K562 (cell line): ENCODE data around the gene GNAL. TPM values are rescaled to one million over a fixed set of nuclear protein-coding genes. Genes with fewer than 3 reads are reported as not detected.

ENCODE experiments used
- BCL6 ChIP-seq: fragments of 250-450 bp; sonication (Bioruptor Pico); IDR thresholded peaks from 2 replicates; pipeline ENCODE4 v1.4.0; 2020
- CAMTA2 ChIP-seq: fragments of 250-450 bp; sonication (Bioruptor Pico); conservative IDR thresholded peaks from 2 replicates; pipeline ENCODE4 v1.5.1; 2022
- ETV6 ChIP-seq, 3 experiments: fragments of 150-350 bp in 1 of 3; sonication (generic) in 1 of 3; formaldehyde crosslinking in 1 of 3; IDR thresholded peaks; 2 replicates each; pipeline versions ENCODE4 v1.6.1 to v1.8.0; 2014 to 2022; ENCODE audit warnings: borderline replicate concordance in 2 of 3, low read depth in 2 of 3, antibody characterized with exemption in 1 of 3, low read length in 1 of 3, mild to moderate bottlenecking in 1 of 3, missing genetic modification reagents in 1 of 3
- NR2C1 ChIP-seq, 2 experiments: fragments of 450-650 bp; IDR thresholded peaks; 2 replicates each; pipeline ENCODE4 v1.6.1; 2017; ENCODE audit warnings: mild to moderate bottlenecking in 2 of 2, antibody characterized with exemption in 1 of 2, inconsistent platforms in 1 of 2, missing compliant biosample characterization in 1 of 2, missing genetic modification characterization in 1 of 2
- PCBP2 ChIP-seq: fragments of 200-400 bp; formaldehyde crosslinking; IDR thresholded peaks from 2 replicates; pipeline ENCODE4 v1.6.1; 2018; ENCODE audit warnings: low read length, low read depth, mild to moderate bottlenecking, moderate library complexity; ENCODE audit not compliant: poor library complexity, severe bottlenecking
- PPARD ChIP-seq: fragments of 250-450 bp; sonication (Bioruptor Pico); IDR thresholded peaks from 2 replicates; pipeline ENCODE4 v1.8.0; 2022; ENCODE audit warnings: inconsistent platforms, mild to moderate bottlenecking, moderate library complexity
- RAD51 ChIP-seq: fragments of 450-650 bp; IDR thresholded peaks from 2 replicates; pipeline ENCODE4 v1.7.1; 2016; ENCODE audit warnings: low read depth, mild to moderate bottlenecking, borderline replicate concordance
- SRSF7 ChIP-seq: fragments of 200-400 bp; formaldehyde crosslinking; optimal IDR thresholded peaks from 2 replicates; pipeline ENCODE3; 2017; ENCODE audit warnings: mild to moderate bottlenecking, low read depth, low read length
- TEAD1 ChIP-seq, 2 experiments: fragments of 450-650 bp in 1 of 2; sonication (generic) in 1 of 2; formaldehyde crosslinking; IDR thresholded peaks; 2 replicates each; pipeline versions ENCODE4 v1.4.0 to v1.8.0; 2020 to 2022; ENCODE audit warnings: mild to moderate bottlenecking in 2 of 2, missing genetic modification reagents in 1 of 2
- TFAM ChIP-seq: fragments of 250-450 bp; sonication (Bioruptor Pico); conservative IDR thresholded peaks from 2 replicates; pipeline ENCODE4 v1.5.0; 2021; ENCODE audit warnings: mild to moderate bottlenecking, moderate library complexity
- XRCC4 ChIP-seq: IDR thresholded peaks from one replicate; pipeline ENCODE4 v1.6.1; 2011; ENCODE audit not compliant: insufficient read depth, insufficient read length; ENCODE audit errors: extremely low read depth
- ZNF384 ChIP-seq: IDR thresholded peaks from 2 replicates; pipeline ENCODE4 v1.6.1; 2012; ENCODE audit warnings: low read depth, low read length, improper control_type of control experiment
- ZNF507 ChIP-seq: conservative IDR thresholded peaks from 2 replicates; pipeline ENCODE4 v1.6.1; 2017; ENCODE audit warnings: missing genetic modification characterization, missing compliant biosample characterization
- polyA plus RNA-seq, 8 experiments: library from polyadenylated mRNA; depleted of rRNA in 4 of 8; stranded (reverse) in 5 of 8; unstranded in 3 of 8; fragments of >200 nt; fragmentation: Nextera tagmentation in 2 of 8; fragmentation: Illumina TruSeq in 1 of 8; extraction: Ambion mirVana in 2 of 8; extraction: Trizol in 1 of 8; gene quantifications; 2 replicates each; pipeline versions ENCODE4 v1.2.1 to v1.2.3, GENCODE V29; 2011 to 2014; ENCODE audit warnings: inconsistent platforms in 1 of 8, missing spikeins in 1 of 8
- total RNA-seq, 7 experiments: library from RNA; depleted of rRNA in 6 of 7; stranded (reverse); fragments of >200 nt in 6 of 7; fragmentation: Illumina TruSeq in 2 of 7; extraction: Trizol in 2 of 7; gene quantifications; 2 replicates each; pipeline versions ENCODE4 v1.2.1 to v1.2.3, GENCODE V29; 2011 to 2021; ENCODE audit warnings: low replicate concordance in 1 of 7
- TF ChIP-seq, protein P1 (sequence below): fragments of 150-350 bp; conservative IDR thresholded peaks from 2 replicates; pipeline ENCODE4 v1.6.1; 2014; ENCODE audit warnings: low read length
- TF ChIP-seq, protein P2 (sequence below): fragments of 450-650 bp; conservative IDR thresholded peaks from 2 replicates; pipeline ENCODE4 v1.6.1; 2016; ENCODE audit warnings: missing genetic modification characterization, low read depth, mild to moderate bottlenecking, missing compliant biosample characterization, moderate library complexity
- TF ChIP-seq, protein P3 (sequence below): fragments of 250-450 bp; sonication (Bioruptor Pico); IDR thresholded peaks from 2 replicates; pipeline ENCODE4 v1.9.0; 2021; ENCODE audit warnings: mild to moderate bottlenecking, inconsistent platforms
- TF ChIP-seq, protein P4 (sequence below): sonication (generic); IDR thresholded peaks from 2 replicates; pipeline ENCODE4 v1.6.1; 2016
- TF ChIP-seq, protein P5 (sequence below): fragments of 450-650 bp; formaldehyde crosslinking; IDR thresholded peaks from 2 replicates; pipeline ENCODE4 v1.4.0; 2022; ENCODE audit warnings: missing genetic modification characterization

GNAL gene
- total and polyA plus RNA-seq, 9 of the 15 experiments (the other 6 are each of a cell fraction or from before 2014, with no cell fraction given), result under 0.01 to 0.10 (median 0.01) TPM; not detected in 5

DNA sequence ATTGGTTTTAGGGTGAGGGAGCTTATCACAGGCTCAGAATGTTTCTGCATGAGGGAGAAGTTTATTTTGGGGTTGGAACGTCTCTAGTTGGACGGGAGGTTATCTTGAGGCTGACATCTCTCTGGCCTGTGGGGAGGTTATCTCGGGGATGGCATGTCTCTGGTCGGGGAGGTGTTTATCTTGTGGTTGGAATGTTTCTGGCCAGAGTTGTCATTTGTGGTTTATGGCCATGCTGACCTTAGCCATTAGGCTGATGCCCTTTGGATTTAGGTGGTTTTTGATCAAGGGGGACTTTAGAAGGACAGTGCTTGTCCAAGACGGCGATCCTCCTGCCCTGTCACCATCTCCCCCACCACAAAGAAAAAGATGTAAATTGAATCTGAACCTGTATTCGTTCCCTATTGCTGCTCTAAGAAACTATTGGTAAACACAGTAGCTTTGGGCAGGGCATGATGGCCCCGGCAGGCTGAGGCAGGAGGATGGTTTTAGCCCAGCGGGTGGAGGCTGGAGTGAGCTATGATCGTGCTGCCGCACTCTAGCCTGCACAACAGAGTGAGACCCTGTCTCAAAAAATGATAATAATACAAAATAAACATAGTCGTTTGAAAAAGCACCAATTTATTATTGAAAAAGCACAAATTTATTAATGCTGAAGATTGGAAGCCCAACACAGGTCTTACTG lies 236.9 kb downstream of the GNAL start (continued):
- TF ChIP-seq, protein P1, sequence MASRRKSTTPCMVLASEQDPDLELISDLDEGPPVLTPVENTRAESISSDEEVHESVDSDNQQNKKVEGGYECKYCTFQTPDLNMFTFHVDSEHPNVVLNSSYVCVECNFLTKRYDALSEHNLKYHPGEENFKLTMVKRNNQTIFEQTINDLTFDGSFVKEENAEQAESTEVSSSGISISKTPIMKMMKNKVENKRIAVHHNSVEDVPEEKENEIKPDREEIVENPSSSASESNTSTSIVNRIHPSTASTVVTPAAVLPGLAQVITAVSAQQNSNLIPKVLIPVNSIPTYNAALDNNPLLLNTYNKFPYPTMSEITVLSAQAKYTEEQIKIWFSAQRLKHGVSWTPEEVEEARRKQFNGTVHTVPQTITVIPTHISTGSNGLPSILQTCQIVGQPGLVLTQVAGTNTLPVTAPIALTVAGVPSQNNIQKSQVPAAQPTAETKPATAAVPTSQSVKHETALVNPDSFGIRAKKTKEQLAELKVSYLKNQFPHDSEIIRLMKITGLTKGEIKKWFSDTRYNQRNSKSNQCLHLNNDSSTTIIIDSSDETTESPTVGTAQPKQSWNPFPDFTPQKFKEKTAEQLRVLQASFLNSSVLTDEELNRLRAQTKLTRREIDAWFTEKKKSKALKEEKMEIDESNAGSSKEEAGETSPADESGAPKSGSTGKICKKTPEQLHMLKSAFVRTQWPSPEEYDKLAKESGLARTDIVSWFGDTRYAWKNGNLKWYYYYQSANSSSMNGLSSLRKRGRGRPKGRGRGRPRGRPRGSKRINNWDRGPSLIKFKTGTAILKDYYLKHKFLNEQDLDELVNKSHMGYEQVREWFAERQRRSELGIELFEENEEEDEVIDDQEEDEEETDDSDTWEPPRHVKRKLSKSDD, result no peak
- TF ChIP-seq, protein P2, sequence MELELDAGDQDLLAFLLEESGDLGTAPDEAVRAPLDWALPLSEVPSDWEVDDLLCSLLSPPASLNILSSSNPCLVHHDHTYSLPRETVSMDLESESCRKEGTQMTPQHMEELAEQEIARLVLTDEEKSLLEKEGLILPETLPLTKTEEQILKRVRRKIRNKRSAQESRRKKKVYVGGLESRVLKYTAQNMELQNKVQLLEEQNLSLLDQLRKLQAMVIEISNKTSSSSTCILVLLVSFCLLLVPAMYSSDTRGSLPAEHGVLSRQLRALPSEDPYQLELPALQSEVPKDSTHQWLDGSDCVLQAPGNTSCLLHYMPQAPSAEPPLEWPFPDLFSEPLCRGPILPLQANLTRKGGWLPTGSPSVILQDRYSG (tag), result no peak
- no peak for TF ChIP-seq SRSF7
- TF ChIP-seq BCL6 (CRISPR knock-in tag), result no peak
- TF ChIP-seq ETV6 (IDR thresholded peaks at IDR 0.05; ENCODE audit: borderline replicate concordance in 1 of 2, low read depth in 2 of 2, low read length in 1 of 2), result no peak
- TF ChIP-seq ETV6 (CRISPR knock-in tag; IDR thresholded peaks at IDR 0.05; ENCODE audit: borderline replicate concordance), result no peak
- TF ChIP-seq TEAD1 (CRISPR knock-in tag; IDR thresholded peaks at IDR 0.05), result peak; percentile 48 to 99; a peak in 3 of 4 replicates
- TF ChIP-seq, protein P3, sequence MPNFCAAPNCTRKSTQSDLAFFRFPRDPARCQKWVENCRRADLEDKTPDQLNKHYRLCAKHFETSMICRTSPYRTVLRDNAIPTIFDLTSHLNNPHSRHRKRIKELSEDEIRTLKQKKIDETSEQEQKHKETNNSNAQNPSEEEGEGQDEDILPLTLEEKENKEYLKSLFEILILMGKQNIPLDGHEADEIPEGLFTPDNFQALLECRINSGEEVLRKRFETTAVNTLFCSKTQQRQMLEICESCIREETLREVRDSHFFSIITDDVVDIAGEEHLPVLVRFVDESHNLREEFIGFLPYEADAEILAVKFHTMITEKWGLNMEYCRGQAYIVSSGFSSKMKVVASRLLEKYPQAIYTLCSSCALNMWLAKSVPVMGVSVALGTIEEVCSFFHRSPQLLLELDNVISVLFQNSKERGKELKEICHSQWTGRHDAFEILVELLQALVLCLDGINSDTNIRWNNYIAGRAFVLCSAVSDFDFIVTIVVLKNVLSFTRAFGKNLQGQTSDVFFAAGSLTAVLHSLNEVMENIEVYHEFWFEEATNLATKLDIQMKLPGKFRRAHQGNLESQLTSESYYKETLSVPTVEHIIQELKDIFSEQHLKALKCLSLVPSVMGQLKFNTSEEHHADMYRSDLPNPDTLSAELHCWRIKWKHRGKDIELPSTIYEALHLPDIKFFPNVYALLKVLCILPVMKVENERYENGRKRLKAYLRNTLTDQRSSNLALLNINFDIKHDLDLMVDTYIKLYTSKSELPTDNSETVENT, result no peak
- TF ChIP-seq CAMTA2, result no peak
- no peak for TF ChIP-seq RAD51
- TF ChIP-seq ZNF507 (tag), result no peak
- TF ChIP-seq NR2C1 (IDR thresholded peaks at IDR 0.05), result peak; percentile 63
- peak; percentile 81 for TF ChIP-seq NR2C1 (tag; IDR thresholded peaks at IDR 0.05)
- TF ChIP-seq XRCC4, result no peak
- TF ChIP-seq, protein P4, sequence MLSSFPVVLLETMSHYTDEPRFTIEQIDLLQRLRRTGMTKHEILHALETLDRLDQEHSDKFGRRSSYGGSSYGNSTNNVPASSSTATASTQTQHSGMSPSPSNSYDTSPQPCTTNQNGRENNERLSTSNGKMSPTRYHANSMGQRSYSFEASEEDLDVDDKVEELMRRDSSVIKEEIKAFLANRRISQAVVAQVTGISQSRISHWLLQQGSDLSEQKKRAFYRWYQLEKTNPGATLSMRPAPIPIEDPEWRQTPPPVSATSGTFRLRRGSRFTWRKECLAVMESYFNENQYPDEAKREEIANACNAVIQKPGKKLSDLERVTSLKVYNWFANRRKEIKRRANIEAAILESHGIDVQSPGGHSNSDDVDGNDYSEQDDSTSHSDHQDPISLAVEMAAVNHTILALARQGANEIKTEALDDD, result peak; percentile 80
- TF ChIP-seq, protein P5, sequence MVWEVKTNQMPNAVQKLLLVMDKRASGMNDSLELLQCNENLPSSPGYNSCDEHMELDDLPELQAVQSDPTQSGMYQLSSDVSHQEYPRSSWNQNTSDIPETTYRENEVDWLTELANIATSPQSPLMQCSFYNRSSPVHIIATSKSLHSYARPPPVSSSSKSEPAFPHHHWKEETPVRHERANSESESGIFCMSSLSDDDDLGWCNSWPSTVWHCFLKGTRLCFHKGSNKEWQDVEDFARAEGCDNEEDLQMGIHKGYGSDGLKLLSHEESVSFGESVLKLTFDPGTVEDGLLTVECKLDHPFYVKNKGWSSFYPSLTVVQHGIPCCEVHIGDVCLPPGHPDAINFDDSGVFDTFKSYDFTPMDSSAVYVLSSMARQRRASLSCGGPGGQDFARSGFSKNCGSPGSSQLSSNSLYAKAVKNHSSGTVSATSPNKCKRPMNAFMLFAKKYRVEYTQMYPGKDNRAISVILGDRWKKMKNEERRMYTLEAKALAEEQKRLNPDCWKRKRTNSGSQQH, result no peak
- TF ChIP-seq ZNF384, result no peak
- TF ChIP-seq PPARD (CRISPR knock-in tag), result no peak
- TF ChIP-seq PCBP2, result no peak
- TF ChIP-seq TFAM (CRISPR knock-in tag), result no peak
